Measurements from ENCODE around the gene NPAS3. TPM values are rescaled to one million over a fixed set of nuclear protein-coding genes. Genes with fewer than 3 reads are reported as not detected.

Gene NPAS3
- total RNA-seq, 3 donors from 2014 or later: 0.96 to 4.0 (median 2.0) TPM

GRCh38 chr14:33699300-33699983 lies 760.8 kb downstream of the NPAS3 start:
- TF ChIP-seq POLR2AphosphoS5 (IDR thresholded peaks at IDR 0.05) (no peak), POLR2A (IDR thresholded peaks at IDR 0.05) (no peak), CTCF (IDR thresholded peaks at IDR 0.05) (no peak)
- H3K36me3 ChIP-seq: no peaks in the 10 kb centered on the region
- no peak overlapping the region for H3K4me3 ChIP-seq
- H3K27me3 ChIP-seq: no peaks in the 10 kb centered on the region
- no peaks in the 10 kb centered on the region for H3K4me1 ChIP-seq
- H3K9me3 ChIP-seq: no peaks in the 10 kb centered on the region
- H3K27ac ChIP-seq: no peak overlapping the region
- intact Hi-C loops (cut with DNase I; ENCODE audit: low total_unique reads): no loop called here
- DNase-seq (ENCODE audit: low spot score in 2 of 2): no peak

- TF ChIP-seq CTCF (IDR thresholded peaks at IDR 0.05): no peak
- no peak for TF ChIP-seq POLR2AphosphoS5 (IDR thresholded peaks at IDR 0.05)
- TF ChIP-seq POLR2A (IDR thresholded peaks at IDR 0.05): no peak
- no peak overlapping the region for H3K4me3 ChIP-seq
- H3K27ac ChIP-seq: no peak overlapping the region
- no peak for DNase-seq (ENCODE audit: low spot score in 2 of 2)
- no peaks in the 10 kb centered on the region for H3K4me1 ChIP-seq
- intact Hi-C loops (cut with DNase I; ENCODE audit: low total_unique reads): no loop called here
- H3K27me3 ChIP-seq: no peaks in the 10 kb centered on the region
- no peaks in the 10 kb centered on the region for H3K9me3 ChIP-seq
- H3K36me3 ChIP-seq: no peaks in the 10 kb centered on the region
These were observed 761.4 kb downstream of the NPAS3 start for GRCh38 chr14:33700052-33700451.

GRCh38 chr14:33702293-33702692 lies 763.6 kb downstream of the NPAS3 start:
- TF ChIP-seq POLR2A (IDR thresholded peaks at IDR 0.05) (no peak), POLR2AphosphoS5 (IDR thresholded peaks at IDR 0.05) (no peak)
- no peaks in the 10 kb centered on the region for H3K4me1 ChIP-seq
- intact Hi-C loops (cut with DNase I; ENCODE audit: low total_unique reads): no loop called here
- no peak overlapping the region for H3K27ac ChIP-seq
- H3K36me3 ChIP-seq: no peaks in the 10 kb centered on the region
- no peak overlapping the region for H3K4me3 ChIP-seq
- H3K27me3 ChIP-seq: no peaks in the 10 kb centered on the region
- DNase-seq (ENCODE audit: low spot score in 2 of 2): no peak
- H3K9me3 ChIP-seq: no peaks in the 10 kb centered on the region

GRCh38 chr14:33704481-33704880 lies 765.8 kb downstream of the NPAS3 start:
- no peaks in the 10 kb centered on the region for H3K9me3 ChIP-seq
- H3K4me1 ChIP-seq: no peaks in the 10 kb centered on the region
- DNase-seq (ENCODE audit: low spot score in 2 of 2): no peak
- H3K27ac ChIP-seq: no peak overlapping the region
- no peak for TF ChIP-seq POLR2A (IDR thresholded peaks at IDR 0.05)
- no peak for TF ChIP-seq POLR2AphosphoS5 (IDR thresholded peaks at IDR 0.05)
- no peak for TF ChIP-seq CTCF (IDR thresholded peaks at IDR 0.05)
- H3K4me3 ChIP-seq: no peak overlapping the region
- H3K27me3 ChIP-seq: no peaks in the 10 kb centered on the region
- intact Hi-C loops (cut with DNase I; ENCODE audit: low total_unique reads): no loop called here
- no peaks in the 10 kb centered on the region for H3K36me3 ChIP-seq

- H3K4me3 ChIP-seq: no peak overlapping the region
- intact Hi-C loops (cut with DNase I; ENCODE audit: low total_unique reads): no loop called here
- H3K9me3 ChIP-seq: no peaks in the 10 kb centered on the region
- no peaks in the 10 kb centered on the region for H3K36me3 ChIP-seq
- H3K27ac ChIP-seq: no peak overlapping the region
- H3K4me1 ChIP-seq: no peaks in the 10 kb centered on the region
- TF ChIP-seq POLR2A (IDR thresholded peaks at IDR 0.05): no peak
- TF ChIP-seq CTCF (IDR thresholded peaks at IDR 0.05): no peak
- TF ChIP-seq POLR2AphosphoS5 (IDR thresholded peaks at IDR 0.05): no peak
- DNase-seq (ENCODE audit: low spot score in 2 of 2): no peak
- no peaks in the 10 kb centered on the region for H3K27me3 ChIP-seq
These were observed 766.8 kb downstream of the NPAS3 start for GRCh38 chr14:33705490-33705889.

Measured in breast epithelium (tissue), 4 donors.